ENCODE results near the gene KRT80.

Gene KRT80

GRCh38 chr12:52198454-52199215, 6.8 kb upstream of the KRT80 start:
- no peak for DNase-seq (ENCODE audit: low read depth)

- no peak for DNase-seq (ENCODE audit: low read depth)
Measured at GRCh38 chr12:52197371-52198231, 5.8 kb upstream of the KRT80 start.

GRCh38 chr12:52195065-52195730, 3.4 kb upstream of the KRT80 start:
- DNase-seq (ENCODE audit: low read depth), result no peak

GRCh38 chr12:52193991-52194390, 2.2 kb upstream of the KRT80 start:
- no peak for DNase-seq (ENCODE audit: low read depth)

GRCh38 chr12:52193532-52193931, 1.7 kb upstream of the KRT80 start:
- DNase-seq (ENCODE audit: low read depth), result no peak

GRCh38 chr12:52190860-52191729, 719 bp downstream of the KRT80 start:
- DNase-seq (ENCODE audit: low read depth), result no peak

GRCh38 chr12:52189376-52190174, 2.2 kb downstream of the KRT80 start:
- no peak for DNase-seq (ENCODE audit: low read depth)

GRCh38 chr12:52188658-52189057, 3.2 kb downstream of the KRT80 start:
- no peak for DNase-seq (ENCODE audit: low read depth)

- no peak for DNase-seq (ENCODE audit: low read depth)
Measured at GRCh38 chr12:52187640-52188039, 4.2 kb downstream of the KRT80 start.

GRCh38 chr12:52187206-52187605, 4.6 kb downstream of the KRT80 start:
- no peak for DNase-seq (ENCODE audit: low read depth)

- DNase-seq (ENCODE audit: low read depth), result peak; percentile 45
Measured at GRCh38 chr12:52186118-52186840, 5.5 kb downstream of the KRT80 start.

- no peak for DNase-seq (ENCODE audit: low read depth)
Measured at GRCh38 chr12:52185400-52185967, 6.3 kb downstream of the KRT80 start.

- no peak for DNase-seq (ENCODE audit: low read depth)
Measured at GRCh38 chr12:52184813-52185212, 7.0 kb downstream of the KRT80 start.

GRCh38 chr12:52183971-52184370, 7.8 kb downstream of the KRT80 start:
- no peak for DNase-seq (ENCODE audit: low read depth)

GRCh38 chr12:52183544-52183910, 8.3 kb downstream of the KRT80 start:
- DNase-seq (ENCODE audit: low read depth), result no peak

- DNase-seq (ENCODE audit: low read depth), result no peak
Measured at GRCh38 chr12:52182898-52183543, 8.8 kb downstream of the KRT80 start.

- DNase-seq (ENCODE audit: low read depth), result no peak
Measured at GRCh38 chr12:52182384-52182783, 9.4 kb downstream of the KRT80 start.

- DNase-seq (ENCODE audit: low read depth), result peak; percentile 59
Measured at GRCh38 chr12:52181746-52182145, 10.1 kb downstream of the KRT80 start.

- no peak for DNase-seq (ENCODE audit: low read depth)
Measured at GRCh38 chr12:52180971-52181628, 10.7 kb downstream of the KRT80 start.

Measured in stromal cell of bone marrow (primary cell).